ENCODE measurements around the gene ECPAS. TPM values are rescaled to one million over a fixed set of nuclear protein-coding genes. Genes with fewer than 3 reads are reported as not detected.

The ECPAS gene
- total RNA-seq, 1 donor from 2014 or later: 86.4 TPM

GRCh38 chr9:111431684-111432083, 52.5 kb downstream of the ECPAS start:
- TF ChIP-seq, protein P1, sequence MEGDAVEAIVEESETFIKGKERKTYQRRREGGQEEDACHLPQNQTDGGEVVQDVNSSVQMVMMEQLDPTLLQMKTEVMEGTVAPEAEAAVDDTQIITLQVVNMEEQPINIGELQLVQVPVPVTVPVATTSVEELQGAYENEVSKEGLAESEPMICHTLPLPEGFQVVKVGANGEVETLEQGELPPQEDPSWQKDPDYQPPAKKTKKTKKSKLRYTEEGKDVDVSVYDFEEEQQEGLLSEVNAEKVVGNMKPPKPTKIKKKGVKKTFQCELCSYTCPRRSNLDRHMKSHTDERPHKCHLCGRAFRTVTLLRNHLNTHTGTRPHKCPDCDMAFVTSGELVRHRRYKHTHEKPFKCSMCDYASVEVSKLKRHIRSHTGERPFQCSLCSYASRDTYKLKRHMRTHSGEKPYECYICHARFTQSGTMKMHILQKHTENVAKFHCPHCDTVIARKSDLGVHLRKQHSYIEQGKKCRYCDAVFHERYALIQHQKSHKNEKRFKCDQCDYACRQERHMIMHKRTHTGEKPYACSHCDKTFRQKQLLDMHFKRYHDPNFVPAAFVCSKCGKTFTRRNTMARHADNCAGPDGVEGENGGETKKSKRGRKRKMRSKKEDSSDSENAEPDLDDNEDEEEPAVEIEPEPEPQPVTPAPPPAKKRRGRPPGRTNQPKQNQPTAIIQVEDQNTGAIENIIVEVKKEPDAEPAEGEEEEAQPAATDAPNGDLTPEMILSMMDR (conservative IDR thresholded peaks at IDR 0.05): no peak
- Mint-ChIP-seq H3K4me3 (no peak overlapping the region), H3K27ac (ENCODE audit: unreplicated experiment) (peak overlapping the region; percentile 5), H3K27me3 (ENCODE audit: low read depth) (no peaks in the 10 kb centered on the region), H3K4me1 (no peaks in the 10 kb centered on the region), H3K36me3 (ENCODE audit: low read depth) (peaks cover 16% of the 10 kb centered on the region), H3K9me3 (no peaks in the 10 kb centered on the region)
- no peak for DNase-seq (ENCODE audit: low read depth, low spot score)

GRCh38 chr9:111429175-111429574, 55.0 kb downstream of the ECPAS start:
- Mint-ChIP-seq H3K27me3 (ENCODE audit: low read depth) (no peaks in the 10 kb centered on the region), H3K4me3 (no peak overlapping the region), H3K36me3 (ENCODE audit: low read depth) (peaks cover 22% of the 10 kb centered on the region), H3K4me1 (no peaks in the 10 kb centered on the region), H3K9me3 (no peaks in the 10 kb centered on the region), H3K27ac (ENCODE audit: unreplicated experiment) (no peak overlapping the region)
- TF ChIP-seq, protein P1 (conservative IDR thresholded peaks at IDR 0.05): no peak
- no peak for DNase-seq (ENCODE audit: low read depth, low spot score)

GRCh38 chr9:111427186-111427585, 57.0 kb downstream of the ECPAS start:
- Mint-ChIP-seq H3K4me3 (no peak overlapping the region), H3K9me3 (no peaks in the 10 kb centered on the region), H3K36me3 (ENCODE audit: low read depth) (peaks cover 25% of the 10 kb centered on the region), H3K27me3 (ENCODE audit: low read depth) (no peaks in the 10 kb centered on the region), H3K27ac (ENCODE audit: unreplicated experiment) (no peak overlapping the region), H3K4me1 (no peaks in the 10 kb centered on the region)
- DNase-seq (ENCODE audit: low read depth, low spot score): no peak
- TF ChIP-seq, protein P1 (conservative IDR thresholded peaks at IDR 0.05): no peak

GRCh38 chr9:111423389-111423788, 60.8 kb downstream of the ECPAS start:
- H3K4me1 Mint-ChIP-seq: no peaks in the 10 kb centered on the region
- DNase-seq (ENCODE audit: low read depth, low spot score): no peak
- H3K27ac Mint-ChIP-seq (ENCODE audit: unreplicated experiment): no peak overlapping the region
- H3K36me3 Mint-ChIP-seq (ENCODE audit: low read depth): peaks cover 25% of the 10 kb centered on the region
- TF ChIP-seq, protein P1 (conservative IDR thresholded peaks at IDR 0.05): no peak
- H3K9me3 Mint-ChIP-seq: no peaks in the 10 kb centered on the region
- no peak overlapping the region for H3K4me3 Mint-ChIP-seq
- no peaks in the 10 kb centered on the region for H3K27me3 Mint-ChIP-seq (ENCODE audit: low read depth)

GRCh38 chr9:111414406-111414805, 69.8 kb downstream of the ECPAS start:
- Mint-ChIP-seq H3K36me3 (ENCODE audit: low read depth) (peaks cover 37% of the 10 kb centered on the region), H3K9me3 (no peaks in the 10 kb centered on the region), H3K27me3 (ENCODE audit: low read depth) (no peaks in the 10 kb centered on the region), H3K4me1 (peaks cover 8% of the 10 kb centered on the region), H3K4me3 (no peak overlapping the region), H3K27ac (ENCODE audit: unreplicated experiment) (no peak overlapping the region)
- DNase-seq (ENCODE audit: low read depth, low spot score): no peak
- TF ChIP-seq, protein P1 (conservative IDR thresholded peaks at IDR 0.05): no peak

DNA sequence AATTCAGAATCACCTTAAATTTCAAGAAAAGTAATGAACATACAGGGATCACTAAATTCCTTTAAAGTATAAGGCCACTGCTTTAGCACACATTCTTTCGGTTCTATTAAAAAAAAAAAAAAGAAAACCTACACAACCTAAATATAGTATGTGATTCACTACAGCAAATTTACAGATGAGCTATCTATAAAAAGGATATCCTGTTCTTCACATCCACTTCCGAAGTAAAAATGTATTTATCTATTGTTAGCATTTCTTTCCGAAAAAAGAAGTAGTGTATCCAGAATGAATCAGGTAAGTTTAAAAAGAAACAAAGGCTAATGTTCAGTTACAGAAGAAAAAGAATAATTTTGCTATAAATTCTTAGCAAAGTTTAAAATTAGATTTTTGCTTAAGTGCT, 70.2 kb downstream of the ECPAS start:
- TF ChIP-seq, protein P1 (conservative IDR thresholded peaks at IDR 0.05): no peak
- H3K4me1 Mint-ChIP-seq: peaks cover 8% of the 10 kb centered on the region
- no peaks in the 10 kb centered on the region for H3K27me3 Mint-ChIP-seq (ENCODE audit: low read depth)
- no peak for DNase-seq (ENCODE audit: low read depth, low spot score)
- H3K9me3 Mint-ChIP-seq: no peaks in the 10 kb centered on the region
- H3K27ac Mint-ChIP-seq (ENCODE audit: unreplicated experiment): no peak overlapping the region
- H3K4me3 Mint-ChIP-seq: no peak overlapping the region
- H3K36me3 Mint-ChIP-seq (ENCODE audit: low read depth): peaks cover 37% of the 10 kb centered on the region
